HG03064 (cell line): Measurements from ENCODE around the gene RPS21.

ENCODE experiments used
- ATAC-seq: cut with Tn5 transposase; IDR thresholded peaks from one replicate; pipeline ENCODE4 v1.9.1; 2021; ENCODE audit warnings: low read depth; ENCODE audit not compliant: unreplicated experiment

Gene RPS21

GRCh38 chr20:62386383-62387218, at the start of gene RPS21:
Gene RPS21, plus strand, starts transcription at chr20:62387103. Its CDS starts 236 bp downstream, at chr20:62387339.
- peak; percentile 64 for ATAC-seq

- no peak for ATAC-seq
Observed at GRCh38 chr20:62337558-62338293, 49.2 kb upstream of the RPS21 start.

GRCh38 chr20:62338294-62338620, 48.6 kb upstream of the RPS21 start:
- ATAC-seq, result no peak

- peak; percentile 66 for ATAC-seq
Observed at GRCh38 chr20:62339647-62340062, 47.2 kb upstream of the RPS21 start.

- ATAC-seq, result no peak
Observed at GRCh38 chr20:62342910-62343309, 44.0 kb upstream of the RPS21 start.

GRCh38 chr20:62344092-62344491, 42.8 kb upstream of the RPS21 start:
- no peak for ATAC-seq

GRCh38 chr20:62344782-62345181, 42.1 kb upstream of the RPS21 start:
- ATAC-seq, result no peak

GRCh38 chr20:62345681-62346370, 41.1 kb upstream of the RPS21 start:
- ATAC-seq, result no peak

GRCh38 chr20:62346398-62347150, 40.3 kb upstream of the RPS21 start:
- ATAC-seq, result no peak

- ATAC-seq, result no peak
Observed at GRCh38 chr20:62347151-62347404, 39.8 kb upstream of the RPS21 start.

GRCh38 chr20:62347445-62347844, 39.5 kb upstream of the RPS21 start:
- no peak for ATAC-seq

GRCh38 chr20:62348604-62349003, 38.3 kb upstream of the RPS21 start:
- ATAC-seq, result no peak

GRCh38 chr20:62349556-62350097, 37.3 kb upstream of the RPS21 start:
- no peak for ATAC-seq

GRCh38 chr20:62350098-62350628, 36.7 kb upstream of the RPS21 start:
- no peak for ATAC-seq

GRCh38 chr20:62350629-62351422, 36.1 kb upstream of the RPS21 start:
- ATAC-seq, result no peak

GRCh38 chr20:62351469-62352401, 35.2 kb upstream of the RPS21 start:
- no peak for ATAC-seq

GRCh38 chr20:62352402-62353288, 34.3 kb upstream of the RPS21 start:
- ATAC-seq, result no peak
